Osteoblast (primary cell): ENCODE data around the gene INSIG1. TPM values are rescaled to one million over a fixed set of nuclear protein-coding genes. Genes with fewer than 3 reads are reported as not detected.

ENCODE experiments used
- DNase-seq: peaks from one replicate; pipeline ENCODE4 v3.0.0; 2011; ENCODE audit warnings: low spot score, mixed read lengths; ENCODE audit not compliant: insufficient read length; ENCODE audit errors: missing footprints
- H2AFZ ChIP-seq: 2 replicates; pipeline ENCODE4 v1.6.0; 2011; ENCODE audit warnings: mild to moderate bottlenecking, low read length
- H3K27ac ChIP-seq: 2 replicates; pipeline ENCODE4 v1.5.1; 2011; ENCODE audit warnings: mild to moderate bottlenecking, low read depth, low read length, moderate library complexity
- H3K27me3 ChIP-seq: 2 replicates; pipeline ENCODE4 v1.6.0; 2012; ENCODE audit warnings: mild to moderate bottlenecking, control low read depth, inconsistent platforms, low read length, moderate library complexity; ENCODE audit not compliant: insufficient read depth
- H3K36me3 ChIP-seq: 2 replicates; pipeline ENCODE4 v1.5.1; 2011; ENCODE audit warnings: mild to moderate bottlenecking, low read length, control low read depth, moderate library complexity; ENCODE audit not compliant: insufficient read depth
- H3K4me1 ChIP-seq: 2 replicates; pipeline ENCODE4 v1.5.1; 2011; ENCODE audit warnings: mild to moderate bottlenecking, low read length, control low read depth, moderate library complexity; ENCODE audit not compliant: insufficient read depth
- H3K4me2 ChIP-seq: 2 replicates; pipeline ENCODE4 v1.6.0; 2011; ENCODE audit warnings: mild to moderate bottlenecking, low read length; ENCODE audit not compliant: insufficient read depth
- H3K4me3 ChIP-seq: fragments of 200-600 bp; sonication (generic); 3 replicates; pipeline ENCODE4 v1.5.1; 2012; ENCODE audit warnings: mild to moderate bottlenecking, low read length, inconsistent platforms; ENCODE audit not compliant: insufficient read depth
- H3K79me2 ChIP-seq: 2 replicates; pipeline ENCODE4 v1.6.0; 2012; ENCODE audit warnings: mild to moderate bottlenecking, low read length, control low read depth, inconsistent platforms; ENCODE audit not compliant: insufficient read depth
- H3K9me3 ChIP-seq: 2 replicates; pipeline ENCODE4 v1.5.1; 2011; ENCODE audit warnings: low read depth, low read length, control low read depth
- H4K20me1 ChIP-seq: 2 replicates; pipeline ENCODE4 v1.6.0; 2012; ENCODE audit warnings: mild to moderate bottlenecking, low read length, control low read depth; ENCODE audit not compliant: insufficient read depth
- total RNA-seq: library from RNA; depleted of rRNA; stranded (reverse); fragments of >200 nt; gene quantifications from 2 replicates; pipeline ENCODE4 v1.2.3, GENCODE V29; 2012
- TF ChIP-seq, protein P1 (sequence below): IDR thresholded peaks from 2 replicates; pipeline ENCODE4 v1.5.1; 2011; ENCODE audit warnings: mild to moderate bottlenecking, low read depth, low read length, moderate library complexity; ENCODE audit errors: extremely low read depth

The INSIG1 gene
- total RNA-seq, 1 donor = 835 TPM

- Histone ChIP-seq H3K27me3 (peaks cover 7% of the 10 kb centered on the region), H4K20me1 (no peaks in the 10 kb centered on the region), H3K4me2 (no peak overlapping the region), H3K27ac (no peak overlapping the region), H3K4me3 (no peak overlapping the region), H3K36me3 (no peaks in the 10 kb centered on the region), H2AFZ (no peak overlapping the region), H3K9me3 (no peaks in the 10 kb centered on the region), H3K4me1 (no peaks in the 10 kb centered on the region), H3K79me2 (no peaks in the 10 kb centered on the region)
- TF ChIP-seq, protein P1, sequence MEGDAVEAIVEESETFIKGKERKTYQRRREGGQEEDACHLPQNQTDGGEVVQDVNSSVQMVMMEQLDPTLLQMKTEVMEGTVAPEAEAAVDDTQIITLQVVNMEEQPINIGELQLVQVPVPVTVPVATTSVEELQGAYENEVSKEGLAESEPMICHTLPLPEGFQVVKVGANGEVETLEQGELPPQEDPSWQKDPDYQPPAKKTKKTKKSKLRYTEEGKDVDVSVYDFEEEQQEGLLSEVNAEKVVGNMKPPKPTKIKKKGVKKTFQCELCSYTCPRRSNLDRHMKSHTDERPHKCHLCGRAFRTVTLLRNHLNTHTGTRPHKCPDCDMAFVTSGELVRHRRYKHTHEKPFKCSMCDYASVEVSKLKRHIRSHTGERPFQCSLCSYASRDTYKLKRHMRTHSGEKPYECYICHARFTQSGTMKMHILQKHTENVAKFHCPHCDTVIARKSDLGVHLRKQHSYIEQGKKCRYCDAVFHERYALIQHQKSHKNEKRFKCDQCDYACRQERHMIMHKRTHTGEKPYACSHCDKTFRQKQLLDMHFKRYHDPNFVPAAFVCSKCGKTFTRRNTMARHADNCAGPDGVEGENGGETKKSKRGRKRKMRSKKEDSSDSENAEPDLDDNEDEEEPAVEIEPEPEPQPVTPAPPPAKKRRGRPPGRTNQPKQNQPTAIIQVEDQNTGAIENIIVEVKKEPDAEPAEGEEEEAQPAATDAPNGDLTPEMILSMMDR = no peak
- peak; percentile 53 for DNase-seq
These were observed 12.3 kb upstream of the INSIG1 start for GRCh38 chr7:155285423-155285822.

- TF ChIP-seq, protein P1 = no peak
- Histone ChIP-seq H3K4me1 (peaks cover 4% of the 10 kb centered on the region), H3K36me3 (no peaks in the 10 kb centered on the region), H4K20me1 (no peaks in the 10 kb centered on the region), H3K79me2 (no peaks in the 10 kb centered on the region), H3K27ac (no peak overlapping the region), H2AFZ (no peak overlapping the region), H3K27me3 (peaks cover 7% of the 10 kb centered on the region), H3K4me3 (no peak overlapping the region), H3K4me2 (no peak overlapping the region), H3K9me3 (no peaks in the 10 kb centered on the region)
- no peak for DNase-seq
These were observed 11.8 kb upstream of the INSIG1 start for GRCh38 chr7:155285833-155286232.

DNA sequence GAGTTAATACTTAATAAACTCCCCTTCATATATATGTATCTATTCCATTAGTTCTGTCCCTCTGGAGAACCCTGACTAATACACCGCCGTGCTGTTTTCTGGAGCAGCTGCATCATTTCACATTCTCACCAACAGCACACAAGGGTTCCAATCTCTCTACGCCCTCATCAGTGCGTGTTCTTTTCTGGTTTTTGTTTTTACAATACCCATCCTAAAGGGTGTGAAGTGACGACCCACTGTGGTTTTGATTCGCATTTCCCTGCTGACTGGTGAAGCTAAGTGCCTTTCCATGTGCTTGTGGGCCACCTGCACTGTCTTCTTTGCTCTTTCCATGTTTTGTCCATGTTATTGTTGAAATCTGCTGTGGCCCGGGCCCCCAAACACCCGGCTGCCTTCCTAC is 11.0 kb upstream of the INSIG1 start:
- Histone ChIP-seq H3K4me2 (no peak overlapping the region), H3K9me3 (no peaks in the 10 kb centered on the region), H3K36me3 (no peaks in the 10 kb centered on the region), H3K27ac (no peak overlapping the region), H3K27me3 (peaks cover 7% of the 10 kb centered on the region), H2AFZ (no peak overlapping the region), H3K4me1 (peaks cover 12% of the 10 kb centered on the region), H3K79me2 (no peaks in the 10 kb centered on the region), H4K20me1 (no peaks in the 10 kb centered on the region), H3K4me3 (no peak overlapping the region)
- TF ChIP-seq, protein P1 = no peak
- DNase-seq = no peak

GRCh38 chr7:155287284-155287935 is 10.3 kb upstream of the INSIG1 start:
- Histone ChIP-seq H3K4me3 (no peak overlapping the region), H3K9me3 (no peaks in the 10 kb centered on the region), H3K27me3 (peaks cover 7% of the 10 kb centered on the region), H2AFZ (no peak overlapping the region), H3K79me2 (no peaks in the 10 kb centered on the region), H3K36me3 (no peaks in the 10 kb centered on the region), H3K4me2 (no peak overlapping the region), H3K27ac (no peak overlapping the region), H3K4me1 (peaks cover 12% of the 10 kb centered on the region), H4K20me1 (no peaks in the 10 kb centered on the region)
- peak; percentile 29 for DNase-seq
- TF ChIP-seq, protein P1 = no peak
